ENCODE data around the gene CERS1. TPM values are rescaled to one million over a fixed set of nuclear protein-coding genes. Genes with fewer than 3 reads are reported as not detected.

Gene CERS1
- polyA plus RNA-seq, 3 donors: not detected

GRCh38 chr19:18939922-18940768 lies 44.2 kb upstream of the CERS1 start:
- Mint-ChIP-seq H3K27ac (peak overlapping the region; percentile 77 to 97 (median 89)), H3K27me3 (ENCODE audit: low read depth in 3 of 3) (peaks cover 0 to 1% (median 0%) of the 10 kb centered on the region in 3 donors)
- intact Hi-C loops (cut with micrococcal nuclease): loop anchor here (2.0 to 5.0 kb wide), 2 partner anchors 47 kb away; no protein-coding TSS in a partner anchor

GRCh38 chr19:18939163-18939562 lies 43.2 kb upstream of the CERS1 start:
- H3K4me2 ChIP-seq (replicated peaks; ENCODE audit: extremely low read depth, low read length, poor library complexity, severe bottlenecking): peak overlapping the region; percentile 96
- H4K20me1 ChIP-seq (ENCODE audit: insufficient read depth, low read length): peaks cover 24% of the 10 kb centered on the region
- H3K36me3 ChIP-seq (replicated peaks in 1 of 2; ENCODE audit: control insufficient read depth in 1 of 2, insufficient read depth in 2 of 2, low read length in 2 of 2): peaks cover 16 to 31% of the 10 kb centered on the region in 2 donors
- peak overlapping the region in 1 of 3 experiments; percentile 90 for H3K4me3 ChIP-seq (replicated peaks in 1 of 3; ENCODE audit: low read depth in 2 of 3, low read length in 3 of 3)
- intact Hi-C loops (cut with micrococcal nuclease): no loop called here
- Mint-ChIP-seq H3K27me3 (ENCODE audit: low read depth in 3 of 3) (peaks cover 0 to 1% (median 0%) of the 10 kb centered on the region in 3 donors), H3K27ac (peak overlapping the region in 3 of 7 donors; percentile 50 to 86 (median 66)), H3K4me3 (peak overlapping the region; percentile 90 to 95), H3K9me3 (peaks cover 0 to 2% (median 0%) of the 10 kb centered on the region in 7 donors), H3K4me1 (peaks cover 27% of the 10 kb centered on the region), H3K36me3 (peaks cover 36 to 52% of the 10 kb centered on the region in 2 donors)
- no peak for DNase-seq
- peaks cover 40% of the 10 kb centered on the region for H3K79me2 ChIP-seq (ENCODE audit: insufficient read depth, low read length)
- H3K27ac ChIP-seq (ENCODE audit: low read depth in 1 of 2, low read length in 2 of 2): peak overlapping the region in 1 of 2 donors; percentile 88
- peaks cover 16 to 24% of the 10 kb centered on the region in 2 donors for H3K4me1 ChIP-seq (ENCODE audit: control insufficient read depth in 1 of 2, insufficient read depth in 2 of 2, low read length in 2 of 2)
- H2AFZ ChIP-seq (ENCODE audit: insufficient read depth, low read depth, low read length, poor library complexity, severe bottlenecking): no peak overlapping the region
- H3K9ac ChIP-seq (ENCODE audit: insufficient read depth, low read length, poor library complexity, severe bottlenecking): peak overlapping the region; percentile 84
- H3K27me3 ChIP-seq (ENCODE audit: control insufficient read depth in 2 of 2, insufficient read depth in 2 of 2, low read length in 2 of 2): no peaks in the 10 kb centered on the region
- H3K9me3 ChIP-seq (replicated peaks in 1 of 2; ENCODE audit: control insufficient read depth in 1 of 2, insufficient read depth in 1 of 2, low read length in 2 of 2): no peaks in the 10 kb centered on the region
- WGBS (ENCODE audit: insufficient coverage): no CpG with 5 or more reads among the region's 3 CpGs
- TF ChIP-seq, protein P1, sequence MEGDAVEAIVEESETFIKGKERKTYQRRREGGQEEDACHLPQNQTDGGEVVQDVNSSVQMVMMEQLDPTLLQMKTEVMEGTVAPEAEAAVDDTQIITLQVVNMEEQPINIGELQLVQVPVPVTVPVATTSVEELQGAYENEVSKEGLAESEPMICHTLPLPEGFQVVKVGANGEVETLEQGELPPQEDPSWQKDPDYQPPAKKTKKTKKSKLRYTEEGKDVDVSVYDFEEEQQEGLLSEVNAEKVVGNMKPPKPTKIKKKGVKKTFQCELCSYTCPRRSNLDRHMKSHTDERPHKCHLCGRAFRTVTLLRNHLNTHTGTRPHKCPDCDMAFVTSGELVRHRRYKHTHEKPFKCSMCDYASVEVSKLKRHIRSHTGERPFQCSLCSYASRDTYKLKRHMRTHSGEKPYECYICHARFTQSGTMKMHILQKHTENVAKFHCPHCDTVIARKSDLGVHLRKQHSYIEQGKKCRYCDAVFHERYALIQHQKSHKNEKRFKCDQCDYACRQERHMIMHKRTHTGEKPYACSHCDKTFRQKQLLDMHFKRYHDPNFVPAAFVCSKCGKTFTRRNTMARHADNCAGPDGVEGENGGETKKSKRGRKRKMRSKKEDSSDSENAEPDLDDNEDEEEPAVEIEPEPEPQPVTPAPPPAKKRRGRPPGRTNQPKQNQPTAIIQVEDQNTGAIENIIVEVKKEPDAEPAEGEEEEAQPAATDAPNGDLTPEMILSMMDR (IDR thresholded peaks at IDR 0.05): no peak

More at GRCh38 chr19:18939922-18940768, 44.2 kb upstream of the CERS1 start:
- peak overlapping the region; percentile 70 to 91 (median 90) for H3K4me3 ChIP-seq (replicated peaks in 1 of 3; ENCODE audit: low read depth in 2 of 3, low read length in 3 of 3)
- peaks cover 23% of the 10 kb centered on the region for H4K20me1 ChIP-seq (ENCODE audit: insufficient read depth, low read length)
- H3K9me3 ChIP-seq (replicated peaks in 1 of 2; ENCODE audit: control insufficient read depth in 1 of 2, insufficient read depth in 1 of 2, low read length in 2 of 2): no peaks in the 10 kb centered on the region
- Mint-ChIP-seq H3K4me3 (peak overlapping the region; percentile 90 to 95), H3K9me3 (peaks cover 0 to 2% (median 0%) of the 10 kb centered on the region in 7 donors), H3K4me1 (peaks cover 34% of the 10 kb centered on the region), H3K36me3 (peaks cover 29 to 42% of the 10 kb centered on the region in 2 donors)
- peak overlapping the region; percentile 84 for H3K9ac ChIP-seq (ENCODE audit: insufficient read depth, low read length, poor library complexity, severe bottlenecking)
- H3K27me3 ChIP-seq (ENCODE audit: control insufficient read depth in 2 of 2, insufficient read depth in 2 of 2, low read length in 2 of 2): no peaks in the 10 kb centered on the region
- H3K79me2 ChIP-seq (ENCODE audit: insufficient read depth, low read length): peaks cover 40% of the 10 kb centered on the region
- H2AFZ ChIP-seq (ENCODE audit: insufficient read depth, low read depth, low read length, poor library complexity, severe bottlenecking): peak overlapping the region; percentile 78
- H3K4me2 ChIP-seq (replicated peaks; ENCODE audit: extremely low read depth, low read length, poor library complexity, severe bottlenecking): peak overlapping the region; percentile 96
- peak overlapping the region; percentile 53 to 88 for H3K27ac ChIP-seq (ENCODE audit: low read depth in 1 of 2, low read length in 2 of 2)
- peaks cover 17 to 24% of the 10 kb centered on the region in 2 donors for H3K4me1 ChIP-seq (ENCODE audit: control insufficient read depth in 1 of 2, insufficient read depth in 2 of 2, low read length in 2 of 2)
- H3K36me3 ChIP-seq (replicated peaks in 1 of 2; ENCODE audit: control insufficient read depth in 1 of 2, insufficient read depth in 2 of 2, low read length in 2 of 2): peaks cover 10 to 23% of the 10 kb centered on the region in 2 donors
- TF ChIP-seq, protein P1 (IDR thresholded peaks at IDR 0.05): no peak
- 0% methylated on average over 38 of the region's 47 CpGs for WGBS (ENCODE audit: insufficient coverage)
- DNase-seq: peak; percentile 57 to 74 (median 68)

Data from CD14-positive monocyte (primary cell).